Cardiac fibroblast (primary cell): ENCODE data around the gene NINJ2.
A peak's percentile ranks its signal among the peaks of the same experiment; 100 is the strongest.

Source experiments
- DNase-seq, 2 donors: peaks; one replicate each; pipeline versions ENCODE4 v3.0.0 to v3.0.0-alpha.2; 2010; ENCODE audit warnings: low read depth in 2 of 2
- H3K4me3 ChIP-seq, 2 donors: replicated peaks in 1 of 2; 1 replicate in 1 of 2; 2 replicates in 1 of 2; pipeline ENCODE4 v1.5.1; 2011; ENCODE audit warnings: low read depth in 2 of 2, low read length in 2 of 2, mild to moderate bottlenecking in 2 of 2, moderate library complexity in 1 of 2
- TF ChIP-seq, protein P1 (sequence below): IDR thresholded peaks from one replicate; pipeline ENCODE4 v1.5.1; 2011; ENCODE audit warnings: low read depth, mild to moderate bottlenecking, low read length, inconsistent platforms

The NINJ2 gene

DNA sequence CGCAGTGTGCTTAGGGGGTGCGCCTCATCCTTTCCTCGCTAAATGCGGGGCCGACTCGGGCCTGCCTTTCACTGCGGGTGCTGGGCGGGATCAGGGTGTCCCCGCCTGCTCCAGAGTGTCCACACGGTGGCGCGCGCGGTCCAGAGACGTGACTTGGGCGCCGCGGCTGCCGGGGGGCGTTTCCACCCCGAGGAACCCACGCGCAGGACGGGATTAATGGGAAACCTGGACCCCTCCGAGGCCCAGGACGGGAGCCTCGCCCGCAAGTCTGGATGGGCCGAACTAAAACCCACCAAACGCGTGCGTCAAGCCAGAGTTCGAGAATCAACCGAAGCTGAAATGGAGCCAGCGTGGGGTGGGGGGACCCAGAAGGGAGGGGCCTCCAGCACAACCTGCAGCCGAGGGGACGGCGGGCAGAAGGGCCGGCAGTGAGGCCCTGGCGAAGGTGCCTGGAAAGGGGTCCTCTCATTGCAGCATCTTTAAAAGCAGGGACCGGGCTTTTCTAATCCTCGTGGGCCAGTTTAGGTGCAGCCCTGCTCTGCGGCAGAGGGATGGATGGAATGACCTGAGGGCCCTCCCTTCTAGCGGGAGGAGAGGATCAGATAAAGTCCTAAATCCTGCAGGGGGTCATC is 93.3 kb downstream of the NINJ2 start:
- peak; percentile 85 to 89 for DNase-seq
- H3K4me3 ChIP-seq = peak overlapping the region; percentile 65 to 72
- TF ChIP-seq, protein P1, sequence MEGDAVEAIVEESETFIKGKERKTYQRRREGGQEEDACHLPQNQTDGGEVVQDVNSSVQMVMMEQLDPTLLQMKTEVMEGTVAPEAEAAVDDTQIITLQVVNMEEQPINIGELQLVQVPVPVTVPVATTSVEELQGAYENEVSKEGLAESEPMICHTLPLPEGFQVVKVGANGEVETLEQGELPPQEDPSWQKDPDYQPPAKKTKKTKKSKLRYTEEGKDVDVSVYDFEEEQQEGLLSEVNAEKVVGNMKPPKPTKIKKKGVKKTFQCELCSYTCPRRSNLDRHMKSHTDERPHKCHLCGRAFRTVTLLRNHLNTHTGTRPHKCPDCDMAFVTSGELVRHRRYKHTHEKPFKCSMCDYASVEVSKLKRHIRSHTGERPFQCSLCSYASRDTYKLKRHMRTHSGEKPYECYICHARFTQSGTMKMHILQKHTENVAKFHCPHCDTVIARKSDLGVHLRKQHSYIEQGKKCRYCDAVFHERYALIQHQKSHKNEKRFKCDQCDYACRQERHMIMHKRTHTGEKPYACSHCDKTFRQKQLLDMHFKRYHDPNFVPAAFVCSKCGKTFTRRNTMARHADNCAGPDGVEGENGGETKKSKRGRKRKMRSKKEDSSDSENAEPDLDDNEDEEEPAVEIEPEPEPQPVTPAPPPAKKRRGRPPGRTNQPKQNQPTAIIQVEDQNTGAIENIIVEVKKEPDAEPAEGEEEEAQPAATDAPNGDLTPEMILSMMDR = peak; percentile 86

- DNase-seq = no peak
- TF ChIP-seq, protein P1 = no peak
- H3K4me3 ChIP-seq = no peak overlapping the region
These were observed 94.1 kb downstream of the NINJ2 start for GRCh38 chr12:569091-569676.

GRCh38 chr12:568486-568885 is 94.8 kb downstream of the NINJ2 start:
- TF ChIP-seq, protein P1 = no peak
- H3K4me3 ChIP-seq = no peak overlapping the region
- no peak for DNase-seq

DNA sequence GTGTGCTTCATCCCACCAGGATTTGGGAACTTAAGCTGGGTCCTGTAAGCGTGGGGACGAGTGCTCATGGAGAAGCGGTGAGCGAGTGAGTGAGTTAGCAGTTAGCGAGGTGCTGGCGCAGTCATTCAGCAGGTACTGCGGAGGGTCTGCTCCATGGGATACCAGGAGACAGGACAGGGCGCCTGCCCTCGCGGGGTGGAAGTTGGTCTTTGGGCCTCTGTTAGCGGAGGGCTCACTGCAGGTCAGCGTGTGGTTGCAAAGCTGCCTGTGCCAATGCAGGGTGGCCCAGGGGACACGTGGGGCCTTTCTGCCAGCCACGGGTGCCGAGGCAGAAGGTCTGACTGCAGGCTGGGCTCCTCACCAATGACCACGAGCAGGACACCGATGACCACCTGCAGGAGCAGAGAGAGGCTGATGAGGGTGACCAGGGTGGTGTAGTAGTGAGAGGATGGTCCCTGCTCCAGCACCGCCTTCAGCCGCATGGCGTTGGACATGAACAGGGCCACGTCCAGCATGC is 97.6 kb downstream of the NINJ2 start:
- H3K4me3 ChIP-seq = no peak overlapping the region
- TF ChIP-seq, protein P1 = no peak
- no peak for DNase-seq

DNA sequence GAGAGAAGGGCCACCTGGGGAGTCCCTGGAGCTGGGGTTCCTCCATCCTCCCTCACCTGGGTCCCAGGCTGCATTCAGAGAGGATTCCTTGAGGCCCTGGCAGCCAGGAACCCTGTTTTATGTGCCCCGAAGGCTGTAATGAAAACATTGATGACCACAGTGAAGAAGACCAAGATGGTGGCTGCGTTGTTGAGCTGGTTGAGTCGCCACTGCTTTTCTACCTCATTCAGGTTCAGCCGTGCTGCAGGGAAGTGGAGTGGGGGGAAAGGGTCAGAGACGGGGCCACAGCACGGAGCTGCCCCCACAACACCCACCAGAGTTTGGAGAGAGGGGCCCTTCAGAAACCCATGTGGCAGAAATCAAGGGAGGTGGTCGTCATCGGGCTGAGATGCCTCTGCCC is 98.1 kb downstream of the NINJ2 start:
- no peak for DNase-seq
- H3K4me3 ChIP-seq = no peak overlapping the region
- TF ChIP-seq, protein P1 = no peak

- TF ChIP-seq, protein P1 = no peak
- H3K4me3 ChIP-seq = no peak overlapping the region
- no peak for DNase-seq
These were observed 99.4 kb downstream of the NINJ2 start for GRCh38 chr12:563787-564298.
